Measurements from ENCODE around the gene PRR35.

Gene PRR35

GRCh38 chr16:560204-560700, at the start of gene PRR35:
TSS of gene PRR35 (plus strand) at chr16:560394. CDS start at chr16:563295, 2,901 bp downstream.
- peak in 1 of 3 experiments; percentile 26 for DNase-seq

GRCh38 chr16:512802-513201, 47.4 kb upstream of the PRR35 start:
- no peak for DNase-seq

DNA sequence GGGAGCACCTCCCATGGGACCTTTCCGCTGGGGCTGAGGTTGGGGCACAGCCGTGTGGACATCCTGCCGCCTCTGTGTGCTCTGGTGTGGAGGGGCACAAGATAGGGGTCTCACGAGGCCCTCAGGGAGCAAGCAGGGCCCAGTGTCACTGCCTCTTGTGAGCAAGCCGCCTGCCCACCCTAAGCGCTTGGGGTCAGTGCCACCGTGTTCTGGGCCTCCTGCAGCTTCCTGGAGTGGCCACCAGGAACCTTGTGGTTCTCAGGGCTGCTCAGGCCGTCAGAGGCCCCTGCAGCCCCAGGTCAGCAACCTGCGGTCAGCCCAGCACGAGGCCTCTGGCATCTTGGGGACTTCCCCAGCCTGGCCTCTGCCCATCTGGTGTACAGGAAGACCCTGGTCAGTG, 46.2 kb upstream of the PRR35 start:
- DNase-seq = no peak

GRCh38 chr16:515175-515938, 44.8 kb upstream of the PRR35 start:
- DNase-seq = no peak

DNA sequence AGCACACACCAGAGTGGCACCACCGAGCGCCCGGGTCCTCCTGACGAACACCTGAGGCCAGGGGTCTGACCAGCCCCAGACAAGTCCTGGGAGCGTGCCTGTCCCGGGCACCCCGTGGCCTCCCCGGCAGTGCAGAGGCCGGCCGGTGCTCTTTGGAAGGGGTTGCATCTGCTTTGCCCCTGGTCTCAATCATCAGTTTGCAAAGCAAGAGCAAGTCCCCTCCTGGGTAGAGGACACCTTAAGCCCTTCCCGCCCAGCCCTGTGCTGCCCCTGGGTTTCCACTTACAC, 44.3 kb upstream of the PRR35 start:
- no peak for DNase-seq

- DNase-seq = no peak
Observed at GRCh38 chr16:516301-516700, 43.9 kb upstream of the PRR35 start.

- DNase-seq = no peak
Observed at GRCh38 chr16:518858-519257, 41.3 kb upstream of the PRR35 start.

- DNase-seq = no peak
Observed at GRCh38 chr16:519425-519824, 40.8 kb upstream of the PRR35 start.

DNA sequence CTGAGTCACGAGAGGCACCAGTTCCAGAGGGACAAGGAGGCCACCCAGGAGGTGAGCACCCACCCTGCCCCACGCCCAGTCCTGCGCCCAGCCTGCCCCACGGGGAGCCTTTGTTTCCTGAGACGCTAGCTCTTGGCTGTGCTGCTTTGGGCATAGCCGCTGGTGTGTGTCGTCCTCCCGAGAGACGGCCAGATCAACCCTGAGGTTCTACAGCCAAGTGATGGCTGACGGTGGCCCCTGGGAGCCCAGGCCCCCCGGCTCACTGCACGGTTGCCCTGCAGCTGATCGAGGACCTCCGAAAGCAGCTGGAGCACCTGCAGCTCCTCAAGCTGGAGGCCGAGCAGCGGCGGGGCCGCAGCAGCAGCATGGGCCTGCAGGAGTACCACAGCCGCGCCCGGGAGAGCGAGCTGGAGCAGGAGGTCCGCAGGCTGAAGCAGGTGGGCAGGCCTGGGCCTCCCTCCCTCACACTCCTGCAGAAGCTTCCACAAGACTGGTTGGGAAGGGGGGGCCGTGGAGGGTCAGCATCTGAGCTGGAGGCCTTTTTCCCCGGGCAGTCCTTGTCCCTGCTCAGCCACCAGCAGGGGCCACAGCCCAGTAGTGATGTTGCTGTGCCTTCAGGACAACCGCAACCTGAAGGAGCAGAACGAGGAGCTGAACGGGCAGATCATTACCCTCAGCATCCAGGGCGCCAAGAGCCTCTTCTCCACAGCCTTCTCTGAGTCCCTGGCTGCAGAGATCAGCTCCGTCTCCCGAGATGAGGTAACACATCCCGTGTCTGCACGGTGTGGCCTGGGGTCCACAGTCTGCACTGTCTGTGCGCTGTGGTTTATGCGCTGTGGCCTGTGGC, 40.1 kb upstream of the PRR35 start:
- DNase-seq = no peak

DNA sequence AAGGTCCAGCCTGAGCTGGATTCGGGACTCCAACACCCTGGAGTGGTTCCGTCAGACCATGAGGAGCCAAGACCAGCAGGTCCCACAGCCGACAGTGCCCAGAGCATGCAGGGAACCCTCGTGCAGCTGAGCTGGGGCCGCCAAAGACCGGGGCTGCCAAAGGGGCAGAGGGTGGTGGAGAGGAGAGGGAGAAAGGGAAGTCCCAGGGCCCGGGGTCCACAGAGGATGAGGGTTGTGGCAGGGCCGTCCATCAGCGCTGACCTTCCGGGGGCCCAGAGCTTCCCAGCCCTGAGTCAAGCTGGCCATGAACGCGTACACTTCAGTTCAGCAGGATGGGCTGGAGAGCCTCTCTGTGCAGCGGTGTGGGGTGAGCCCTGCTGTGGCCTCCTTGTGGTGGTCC, 39.3 kb upstream of the PRR35 start:
- DNase-seq = no peak

DNA sequence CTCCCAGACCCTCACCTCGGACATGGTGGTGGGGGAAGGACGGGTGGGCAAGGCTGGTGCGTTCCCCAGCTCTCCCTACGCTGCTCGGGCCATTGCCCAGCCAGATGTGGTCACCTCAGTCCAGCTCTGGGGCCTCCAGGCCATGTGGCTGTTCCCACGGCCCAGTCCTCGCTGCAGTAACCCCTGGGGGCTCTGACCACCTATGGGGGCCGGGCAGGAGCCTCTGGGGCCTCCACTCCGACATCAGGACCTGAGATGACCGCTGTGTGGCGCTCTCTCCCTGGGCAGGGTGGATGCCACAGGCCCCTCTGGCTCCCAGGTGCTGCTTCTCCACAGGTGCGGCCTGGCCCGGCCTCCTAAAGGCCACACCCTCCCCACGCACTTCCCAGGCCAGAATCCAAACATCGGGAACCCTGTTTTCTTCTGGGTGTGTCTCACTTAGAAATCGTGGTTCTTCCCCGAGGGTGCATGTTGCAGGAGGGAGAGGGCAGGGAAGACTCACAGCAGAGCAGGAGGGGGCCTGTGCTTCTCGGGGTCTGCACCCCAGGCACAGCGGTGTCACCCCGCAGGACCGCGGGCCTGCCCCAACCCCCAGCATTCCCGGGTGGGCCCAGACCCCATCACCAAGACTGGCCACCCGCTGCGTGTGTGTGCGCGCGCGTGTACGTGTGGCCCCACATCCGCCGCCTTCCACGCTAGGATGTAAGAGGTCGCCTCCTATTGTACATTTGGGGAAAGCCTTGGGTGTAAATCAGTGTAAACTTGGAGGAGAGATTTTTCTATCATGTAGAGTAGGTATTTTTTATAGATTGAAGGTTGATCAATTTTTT, 38.6 kb upstream of the PRR35 start:
- no peak for DNase-seq

DNA sequence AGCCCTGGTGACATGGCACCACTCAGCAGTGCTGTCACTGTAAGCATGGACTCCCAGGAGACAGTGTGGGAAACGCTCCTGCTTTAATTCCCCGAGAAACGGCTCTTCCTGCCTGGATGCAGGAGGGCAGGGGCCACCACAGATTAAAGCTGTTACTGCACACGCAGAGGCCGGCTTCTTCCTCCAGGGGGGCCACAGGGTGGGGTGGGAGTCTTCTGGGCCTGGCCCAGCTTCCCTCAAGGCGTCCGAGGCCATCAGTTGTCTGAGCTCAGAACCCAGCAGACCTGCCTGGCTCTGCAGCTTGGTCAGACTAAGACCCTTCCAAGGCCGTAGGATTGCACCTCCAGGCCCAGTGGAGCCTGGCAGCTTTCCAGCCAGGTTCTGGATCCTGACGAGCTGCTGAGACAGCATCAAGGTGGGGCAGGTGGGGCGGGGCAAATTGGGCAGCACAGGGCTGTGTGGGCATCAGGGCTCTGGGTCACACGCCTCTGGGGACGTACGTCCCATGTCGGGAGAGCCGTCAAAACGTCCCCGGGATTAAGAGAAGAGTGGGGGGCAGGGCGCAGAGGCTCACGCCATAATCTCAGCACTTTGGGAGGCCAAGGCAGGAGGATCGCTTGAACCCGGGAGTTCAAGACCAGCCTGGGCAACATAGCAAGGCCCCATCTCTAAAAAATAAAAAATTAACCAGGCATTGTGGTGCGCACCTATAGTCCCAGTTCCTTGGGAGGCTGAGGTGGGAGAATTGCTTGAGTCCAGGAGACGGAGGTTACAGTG, 37.7 kb upstream of the PRR35 start:
- no peak for DNase-seq

- DNase-seq = no peak
Observed at GRCh38 chr16:523097-523741, 37.0 kb upstream of the PRR35 start.

DNA sequence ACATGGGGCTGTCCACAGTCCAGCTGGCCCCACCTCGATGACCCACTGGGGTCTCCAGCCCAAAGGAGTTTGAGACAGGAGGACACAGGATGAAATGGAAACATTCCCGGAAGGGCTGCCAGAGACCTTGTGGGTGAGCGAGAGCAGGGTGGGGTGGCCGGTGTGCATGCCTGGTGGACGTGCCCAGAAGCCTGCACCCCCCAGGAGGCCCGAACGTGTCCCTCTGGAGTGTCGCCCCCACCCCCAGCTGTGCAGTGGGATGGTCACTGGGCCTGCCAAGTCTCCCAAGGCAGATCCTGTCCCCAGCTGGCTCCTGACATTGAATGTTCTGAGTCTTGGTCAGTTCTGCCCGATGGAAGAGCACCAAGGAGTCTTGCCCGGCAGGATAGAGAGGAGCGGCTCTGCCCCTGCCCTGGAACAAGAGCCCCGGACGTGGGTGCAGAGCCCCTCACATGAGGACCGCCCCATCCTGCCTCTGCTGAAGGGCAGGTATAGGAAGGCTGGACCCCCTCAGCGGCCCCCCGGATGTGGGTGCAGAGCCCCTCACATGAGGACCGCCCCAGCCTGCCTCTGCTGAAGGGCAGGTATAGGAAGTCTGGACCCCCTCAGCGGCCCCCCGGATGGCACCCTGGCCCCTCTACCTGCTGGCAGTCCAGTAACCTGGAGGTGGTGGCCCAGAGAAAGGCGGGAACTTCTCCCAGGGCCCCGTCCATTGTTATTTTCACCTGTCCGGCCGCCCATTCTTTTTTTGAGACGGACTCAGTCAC, 35.7 kb upstream of the PRR35 start:
- no peak for DNase-seq

GRCh38 chr16:525123-525519, 35.1 kb upstream of the PRR35 start:
- no peak for DNase-seq

DNA sequence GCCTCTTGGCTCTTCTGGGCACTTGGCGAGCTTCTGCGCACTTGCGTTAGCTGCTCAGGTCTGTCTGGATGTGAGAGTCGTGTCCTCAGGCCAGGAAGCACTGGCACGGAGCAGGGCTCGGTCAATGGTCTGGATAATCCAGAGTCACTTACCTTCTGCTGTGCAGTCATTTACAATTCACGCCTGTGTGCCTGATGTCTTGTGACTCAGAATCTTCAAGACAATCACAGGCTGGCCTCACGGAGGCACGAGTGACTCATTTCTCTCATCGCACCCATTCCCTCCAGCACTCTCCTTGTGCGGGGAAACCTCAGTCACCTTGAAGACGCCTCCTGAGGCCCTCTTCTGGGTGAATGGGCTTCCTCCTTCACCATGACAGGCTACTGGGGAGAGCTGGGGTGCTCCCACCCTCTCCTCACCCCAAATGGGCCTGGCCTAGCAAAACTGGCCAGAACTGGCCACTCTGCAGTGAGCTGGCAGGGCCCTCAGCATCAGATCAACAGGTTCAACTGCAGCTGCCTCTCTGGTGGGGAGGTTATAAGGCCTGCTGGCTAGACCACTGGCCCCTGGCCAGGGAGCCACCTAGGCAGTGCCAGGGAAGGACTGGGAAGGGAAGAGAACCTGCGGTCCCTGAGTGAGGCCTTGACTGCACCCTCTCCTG, 34.5 kb upstream of the PRR35 start:
- peak in 1 of 3 experiments; percentile 13 for DNase-seq

- peak; percentile 54 to 84 (median 81) for DNase-seq
Observed at GRCh38 chr16:526181-527014, 33.8 kb upstream of the PRR35 start.

DNA sequence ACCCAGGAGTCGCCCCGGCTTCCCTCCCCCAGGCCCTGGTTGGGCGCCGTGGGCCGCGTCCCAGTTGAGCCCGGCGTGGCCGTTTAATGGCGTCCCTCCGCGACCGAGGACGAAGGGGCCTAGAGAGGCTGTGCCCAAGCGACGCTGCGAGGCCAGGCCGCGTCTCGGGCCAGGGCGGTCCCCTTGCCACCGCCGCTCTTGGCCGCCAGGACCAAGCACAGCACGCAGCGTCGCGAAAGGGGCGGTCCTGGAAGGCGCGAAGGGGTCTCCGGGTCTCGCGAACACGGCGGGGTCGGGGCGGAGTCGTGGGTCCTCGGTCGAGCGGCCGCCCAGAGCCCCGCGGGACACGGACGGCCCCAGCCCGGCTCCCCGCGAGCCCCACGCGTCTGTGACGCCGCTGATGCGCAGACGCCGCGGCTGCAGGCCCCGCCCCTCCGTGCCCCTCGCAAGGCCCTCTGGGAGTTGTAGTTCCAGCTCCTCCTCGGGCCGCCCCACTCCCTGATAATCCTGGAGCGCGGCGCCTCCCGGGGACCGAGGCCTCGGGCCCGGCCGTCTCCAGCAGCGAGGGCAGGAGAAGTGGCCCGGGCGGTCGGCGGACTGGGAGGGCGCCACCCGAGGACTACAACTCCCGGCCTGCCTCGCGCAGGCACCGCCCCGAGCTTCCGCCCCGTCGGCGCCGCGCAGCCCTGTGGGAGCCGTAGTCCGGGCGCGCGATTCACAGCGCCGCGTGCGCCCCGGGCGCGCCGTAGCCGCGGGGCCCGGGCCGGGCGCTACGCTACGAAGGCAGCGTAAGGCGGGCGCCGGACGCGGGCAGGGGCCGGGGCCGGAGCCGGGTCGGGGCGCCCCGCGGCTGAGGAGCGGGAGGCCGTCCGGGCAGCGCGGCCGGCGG, 32.9 kb upstream of the PRR35 start, which contains the start of gene CAPN15:
CAPN15 (plus strand) TSS at position 698 of the 889 bp plus-strand sequence. CDS start 19,127 bp downstream, outside the sequence.
- peak; percentile 93 to 99 (median 97) for DNase-seq

Measured in NCI-H1417 (cell line).